ENCODE data around the gene NPRL2.
"Not testable (repeated sequence)": the region's sequence is repeated elsewhere in the genome, so short reads cannot be mapped to it uniquely, and the experiment has no call there.

NPRL2 gene

DNA sequence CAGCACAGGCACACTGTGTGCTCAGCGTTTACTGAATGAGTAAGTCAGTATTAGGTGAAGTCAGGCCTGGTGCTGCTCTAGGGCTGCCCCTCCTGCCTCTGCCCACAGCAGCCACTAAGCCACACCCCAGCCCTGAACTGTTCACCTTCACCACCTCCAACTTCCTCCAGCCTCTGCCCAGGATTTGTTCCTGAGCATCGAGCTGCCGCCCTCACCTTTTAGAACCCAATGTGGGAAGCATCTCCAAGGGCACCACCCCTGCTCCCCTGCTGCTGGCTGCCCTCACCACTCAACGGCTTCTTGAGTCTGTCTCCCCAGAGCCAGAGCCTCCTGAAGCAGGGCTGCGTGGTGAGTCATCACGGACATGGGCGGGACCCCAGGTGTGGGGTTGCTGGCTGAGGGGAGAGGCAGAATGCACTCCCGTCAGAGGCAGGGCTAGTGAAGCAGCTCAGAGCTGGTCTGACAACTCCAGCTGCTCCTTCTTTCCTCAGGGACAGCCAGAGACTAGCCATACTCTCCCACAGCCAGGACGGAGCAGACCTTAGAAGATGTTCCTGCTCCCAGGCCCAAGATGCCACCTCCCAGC is 33.8 kb downstream of the NPRL2 start:
- TF ChIP-seq TAF1 (IDR thresholded peaks at IDR 0.05; ENCODE audit: borderline replicate concordance, low read depth, low read length) (no peak), POLR2A (IDR thresholded peaks at IDR 0.05; ENCODE audit: low read depth, low read length) (no peak), POLR2AphosphoS5 (IDR thresholded peaks at IDR 0.05; ENCODE audit: low read depth, low read length) (no peak)
- DNase-seq (ENCODE audit: insufficient read length) = no peak
- no peak for FAIRE-seq

DNA sequence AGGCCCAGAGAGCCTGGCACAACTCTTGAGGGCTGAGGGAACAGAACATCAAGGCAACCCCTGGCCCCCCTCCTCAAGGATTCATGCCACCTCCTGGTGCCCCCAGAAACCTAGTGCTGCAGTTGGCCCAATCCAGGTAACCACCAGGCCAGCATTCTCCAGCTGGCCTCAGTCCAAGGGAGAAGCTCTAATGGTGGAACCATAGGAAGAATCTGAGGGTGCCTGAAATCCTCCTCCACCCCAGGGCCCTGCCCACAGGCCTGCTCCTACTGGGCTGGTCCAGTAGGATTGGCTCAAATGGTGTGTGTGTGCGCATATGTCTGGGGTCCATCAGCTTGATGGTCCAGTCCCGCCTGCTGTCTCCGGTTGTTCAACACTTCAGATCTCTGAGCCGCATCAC is 35.8 kb downstream of the NPRL2 start:
- FAIRE-seq = no peak
- TF ChIP-seq POLR2AphosphoS5 (IDR thresholded peaks at IDR 0.05; ENCODE audit: low read depth, low read length) (no peak), TAF1 (IDR thresholded peaks at IDR 0.05; ENCODE audit: borderline replicate concordance, low read depth, low read length) (no peak), POLR2A (IDR thresholded peaks at IDR 0.05; ENCODE audit: low read depth, low read length) (no peak)

DNA sequence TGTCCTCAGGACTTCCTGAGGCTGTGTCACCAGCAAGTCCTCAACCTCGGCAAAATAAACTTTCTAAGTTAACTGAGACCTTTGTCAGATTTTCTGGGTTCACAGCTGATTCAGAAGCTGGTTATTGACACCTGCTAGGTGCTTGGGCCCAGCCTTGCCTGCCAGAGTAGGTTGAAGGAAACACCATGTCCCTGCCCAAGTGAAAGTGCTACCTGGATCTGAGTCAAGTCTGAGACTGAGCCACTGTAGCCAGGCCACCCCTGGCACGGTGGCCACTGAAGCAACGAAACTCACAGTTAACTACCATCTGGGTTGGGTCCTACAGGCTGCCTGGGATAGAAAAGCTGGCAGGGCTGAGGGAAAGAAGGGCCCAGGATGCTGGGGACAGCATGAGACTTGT is 36.2 kb downstream of the NPRL2 start:
- no peak for FAIRE-seq

More for the DNA sequence above, 35.8 kb downstream of the NPRL2 start:
- DNase-seq (ENCODE audit: insufficient read length) = no peak

DNA sequence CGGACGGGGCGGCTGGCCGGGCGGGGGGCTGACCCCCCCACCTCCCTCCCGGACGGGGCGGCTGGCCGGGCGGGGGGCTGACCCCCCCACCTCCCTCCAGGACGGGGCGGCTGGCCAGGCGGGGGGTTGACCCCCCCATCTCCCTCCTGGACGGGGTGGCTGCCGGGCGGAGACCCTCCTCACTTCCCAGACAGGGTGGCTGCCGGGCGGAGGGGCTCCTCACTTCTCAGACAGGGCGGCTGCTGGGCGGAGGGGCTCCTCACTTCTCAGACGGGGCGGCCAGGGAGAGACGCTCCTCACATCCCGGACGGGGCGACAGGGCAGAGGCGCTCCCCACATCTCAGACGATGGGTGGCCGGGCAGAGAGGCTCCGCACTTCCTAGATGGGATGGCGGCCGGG is 38.5 kb downstream of the NPRL2 start:
- not testable (repeated sequence) for DNase-seq (ENCODE audit: insufficient read length); FAIRE-seq

More for the DNA sequence above, 36.2 kb downstream of the NPRL2 start:
- DNase-seq (ENCODE audit: insufficient read length) = no peak
- TF ChIP-seq POLR2AphosphoS5 (IDR thresholded peaks at IDR 0.05; ENCODE audit: low read depth, low read length) (no peak), TAF1 (IDR thresholded peaks at IDR 0.05; ENCODE audit: borderline replicate concordance, low read depth, low read length) (no peak), POLR2A (IDR thresholded peaks at IDR 0.05; ENCODE audit: low read depth, low read length) (no peak)

DNA sequence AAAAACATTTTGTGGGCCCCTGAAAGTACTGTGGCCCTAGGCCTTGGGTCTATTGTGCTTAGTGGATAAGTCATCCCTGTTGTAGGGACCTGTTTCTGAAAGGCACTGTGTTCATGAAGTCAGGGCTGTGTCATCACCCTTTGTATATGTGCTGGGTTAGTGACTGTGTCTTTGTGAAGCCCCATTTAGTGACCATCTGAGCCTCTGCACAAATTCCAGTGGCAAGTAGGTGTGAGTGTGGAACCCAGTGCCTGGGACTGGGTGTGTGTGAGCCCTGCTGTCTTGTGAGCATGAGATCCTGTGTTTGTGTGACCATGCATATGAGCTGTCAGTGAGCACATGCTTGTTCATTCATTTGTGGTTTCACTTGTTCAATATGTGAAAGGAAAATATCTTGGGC is 46.0 kb downstream of the NPRL2 start:
- TF ChIP-seq POLR2A (IDR thresholded peaks at IDR 0.05; ENCODE audit: low read depth, low read length) (no peak), TAF1 (IDR thresholded peaks at IDR 0.05; ENCODE audit: borderline replicate concordance, low read depth, low read length) (no peak)
- FAIRE-seq = peak; percentile 21
- DNase-seq (ENCODE audit: insufficient read length) = no peak

DNA sequence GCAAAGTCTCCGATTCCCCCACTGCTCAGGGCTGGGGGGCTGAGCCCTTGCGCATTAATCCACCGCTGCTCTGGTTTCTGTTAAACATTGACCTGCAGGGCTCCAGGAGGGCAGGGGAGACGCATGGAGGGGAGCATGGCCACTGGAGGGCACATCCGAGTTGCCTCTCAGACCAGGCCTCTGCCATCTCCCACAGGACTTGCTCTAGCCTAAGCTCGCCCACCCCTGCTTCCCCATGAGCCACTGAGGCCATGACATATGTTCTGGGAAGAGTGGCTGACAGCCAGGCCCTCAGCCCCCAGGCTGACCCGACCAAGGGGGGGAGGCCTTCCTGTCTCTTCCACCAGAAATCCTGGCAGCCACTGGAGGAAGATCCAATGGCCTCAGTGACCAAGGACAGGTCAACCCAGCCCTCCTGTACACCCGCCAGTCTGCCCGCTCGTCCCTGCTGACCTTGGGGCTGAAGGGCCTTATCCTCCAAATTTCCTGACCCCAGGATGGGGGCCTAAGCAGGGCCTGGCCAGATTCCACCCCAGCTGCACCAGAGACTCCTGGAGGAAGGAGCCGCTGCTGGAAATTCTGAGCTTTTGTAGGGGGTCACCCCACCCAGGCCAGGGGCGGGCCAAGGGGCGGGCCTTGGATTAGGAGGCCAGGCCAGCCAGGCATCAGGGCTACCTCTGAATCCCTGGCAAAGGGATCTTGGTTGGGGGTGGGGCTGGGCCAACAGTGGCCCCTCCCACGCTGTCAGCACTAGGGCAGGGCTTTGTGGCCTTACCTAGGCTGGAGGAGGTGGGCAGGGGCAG is 47.4 kb downstream of the NPRL2 start, which contains the start of gene HYAL1:
Gene HYAL1, minus strand, starts transcription at position 562 of the 803 bp plus-strand sequence. CDS start 618 bp downstream, outside the sequence.
- TF ChIP-seq POLR2A (IDR thresholded peaks at IDR 0.05; ENCODE audit: low read depth, low read length) = no peak
- no peak for TF ChIP-seq TAF1 (IDR thresholded peaks at IDR 0.05; ENCODE audit: borderline replicate concordance, low read depth, low read length)
- TF ChIP-seq POLR2AphosphoS5 (IDR thresholded peaks at IDR 0.05; ENCODE audit: low read depth, low read length) = no peak
- no peak for DNase-seq (ENCODE audit: insufficient read length)
- FAIRE-seq = no peak

DNA sequence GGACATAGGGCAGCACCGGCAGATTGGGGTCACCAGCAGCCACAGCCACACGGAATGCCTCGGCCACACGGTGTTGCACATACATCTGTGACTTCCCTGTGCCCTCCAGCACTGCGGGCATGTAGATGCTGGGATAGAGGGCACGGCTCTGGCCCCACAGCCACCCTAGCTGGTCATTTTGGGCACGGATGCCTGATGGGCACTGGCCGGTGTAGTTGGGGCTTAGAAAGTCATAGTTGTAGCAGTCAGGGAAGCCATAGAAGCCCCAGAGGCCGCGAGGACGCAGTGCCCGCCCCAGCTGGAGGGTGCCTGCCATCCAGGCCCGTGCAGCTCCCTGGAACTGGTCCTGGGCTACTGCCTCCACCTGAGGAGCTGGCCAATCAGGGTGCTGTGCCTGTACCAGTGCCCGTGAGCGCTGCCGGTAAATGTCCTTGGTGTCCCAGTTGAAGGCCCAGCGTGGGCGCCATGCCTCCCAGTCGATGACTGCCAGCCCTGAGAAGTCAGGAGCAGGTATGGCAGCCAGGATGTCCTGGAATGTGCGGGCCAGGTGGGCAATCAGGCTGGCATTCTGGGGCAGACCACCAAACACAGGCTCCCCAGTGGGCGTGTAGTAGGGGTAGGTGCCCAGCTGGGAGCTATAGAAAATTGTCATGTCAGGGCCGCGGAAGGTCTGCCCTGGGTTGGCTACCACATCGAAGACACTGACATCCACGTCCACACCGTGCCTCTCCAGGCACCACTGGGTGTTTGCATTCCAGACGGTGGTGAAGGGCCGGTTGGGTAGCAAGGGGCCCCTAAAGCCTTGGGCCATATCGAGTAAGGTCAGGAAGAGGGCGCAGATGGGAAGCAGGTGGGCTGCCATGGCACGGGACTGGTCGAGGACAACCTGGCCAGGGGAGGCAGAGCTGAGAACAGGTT is 48.2 kb downstream of the NPRL2 start:
- DNase-seq (ENCODE audit: insufficient read length) (no peak), FAIRE-seq (no peak)
- TF ChIP-seq POLR2A (IDR thresholded peaks at IDR 0.05; ENCODE audit: low read depth, low read length) (no peak), POLR2AphosphoS5 (IDR thresholded peaks at IDR 0.05; ENCODE audit: low read depth, low read length) (no peak), TAF1 (IDR thresholded peaks at IDR 0.05; ENCODE audit: borderline replicate concordance, low read depth, low read length) (no peak)

DNA sequence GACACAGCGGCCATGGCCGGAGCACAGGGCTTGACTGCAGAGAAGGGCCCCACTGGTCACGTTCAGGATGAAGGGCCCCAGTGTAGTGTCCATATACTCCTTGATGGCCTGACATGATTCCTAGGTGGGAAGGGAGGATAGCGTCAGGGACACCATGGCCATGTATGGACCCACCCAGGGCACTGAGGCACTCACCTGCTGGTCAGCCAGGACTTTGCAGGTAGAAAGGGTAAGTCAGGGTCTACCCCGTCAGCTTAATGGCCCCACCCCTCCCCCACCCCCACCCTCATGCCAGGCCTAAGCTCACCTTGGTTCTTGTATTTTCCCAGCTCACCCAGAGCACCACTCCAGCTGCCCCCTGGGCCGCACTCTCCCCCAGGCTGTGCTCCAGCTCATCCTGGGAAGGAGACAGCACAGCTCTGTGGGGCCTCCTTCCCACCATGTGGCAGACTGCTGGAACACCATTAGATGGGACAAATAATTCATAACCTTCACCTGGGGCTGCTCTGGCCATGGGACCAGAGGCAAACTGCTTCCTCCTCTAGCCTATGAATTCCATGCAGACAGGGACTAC is 49.8 kb downstream of the NPRL2 start:
- TF ChIP-seq POLR2AphosphoS5 (IDR thresholded peaks at IDR 0.05; ENCODE audit: low read depth, low read length) (no peak), POLR2A (IDR thresholded peaks at IDR 0.05; ENCODE audit: low read depth, low read length) (no peak), TAF1 (IDR thresholded peaks at IDR 0.05; ENCODE audit: borderline replicate concordance, low read depth, low read length) (no peak)
- FAIRE-seq = no peak
- no peak for DNase-seq (ENCODE audit: insufficient read length)

DNA sequence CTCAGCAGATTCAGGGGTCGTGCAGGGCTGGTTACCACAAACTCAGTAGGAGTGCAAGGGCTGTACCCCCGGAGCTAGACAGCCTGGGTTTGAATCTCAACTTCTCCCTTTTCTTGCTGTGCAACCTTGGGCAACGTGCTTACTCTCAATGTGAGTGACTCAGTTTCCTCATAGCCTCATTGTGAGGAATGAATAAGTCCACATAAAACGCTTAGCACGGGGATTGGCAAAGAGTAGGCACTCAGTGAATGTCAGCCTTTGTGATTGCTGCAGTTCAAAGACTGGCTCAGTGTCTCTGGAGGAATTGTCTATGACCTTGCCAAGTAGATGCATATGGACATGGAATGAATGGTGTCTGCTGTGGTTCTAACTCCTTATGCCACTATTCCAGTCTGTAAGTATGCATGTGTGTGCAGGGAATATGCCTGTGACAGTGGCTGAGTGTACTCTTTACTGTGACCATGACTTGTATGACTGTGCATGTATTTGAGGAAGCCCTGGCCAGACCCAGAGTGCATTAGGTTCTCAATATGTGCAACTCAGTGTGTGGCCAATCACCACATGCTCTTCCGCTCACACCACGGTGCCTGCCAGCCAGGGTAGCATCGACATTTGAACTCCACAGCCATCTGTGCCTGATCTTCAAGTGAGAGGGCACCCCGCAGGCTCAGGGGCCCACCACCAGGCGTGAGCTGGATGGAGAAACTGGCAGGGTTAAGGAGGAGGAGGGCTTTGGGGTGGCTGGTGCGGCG is 50.5 kb downstream of the NPRL2 start:
- TF ChIP-seq TAF1 (IDR thresholded peaks at IDR 0.05; ENCODE audit: borderline replicate concordance, low read depth, low read length) (no peak), POLR2A (IDR thresholded peaks at IDR 0.05; ENCODE audit: low read depth, low read length) (peak; percentile 37)
- no peak for DNase-seq (ENCODE audit: insufficient read length)
- peak; percentile 33 for FAIRE-seq

DNA sequence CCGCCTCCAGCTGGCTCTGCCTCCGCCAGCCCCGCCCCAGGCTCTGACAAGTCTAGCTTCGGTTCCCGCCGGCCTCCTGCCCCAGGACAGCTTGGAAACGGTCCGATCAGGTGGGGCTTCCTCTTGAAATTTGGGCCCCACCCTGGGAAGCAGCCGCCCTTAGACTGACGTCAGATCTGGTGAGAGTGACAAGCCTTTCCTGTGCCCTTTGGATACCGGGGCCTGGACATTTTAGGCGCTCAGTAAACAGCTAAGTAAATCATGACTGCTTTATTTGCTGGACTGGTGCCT is 51.0 kb downstream of the NPRL2 start:
- no peak for FAIRE-seq
- DNase-seq (ENCODE audit: insufficient read length) = no peak
- TF ChIP-seq POLR2A (IDR thresholded peaks at IDR 0.05; ENCODE audit: low read depth, low read length) (no peak), TAF1 (IDR thresholded peaks at IDR 0.05; ENCODE audit: borderline replicate concordance, low read depth, low read length) (no peak), POLR2AphosphoS5 (IDR thresholded peaks at IDR 0.05; ENCODE audit: low read depth, low read length) (no peak)

All from GM12892 (cell line).